HepG2 (cell line): Measurements from ENCODE around the gene KIAA0232. TPM values are rescaled to one million over a fixed set of nuclear protein-coding genes. Genes with fewer than 3 reads are reported as not detected.
A peak's percentile ranks its signal among the peaks of the same experiment; 100 is the strongest.

Experiments
- EZH2 ChIP-seq: conservative IDR thresholded peaks from 2 replicates; pipeline ENCODE4 v1.6.1; 2012; ENCODE audit warnings: mild to moderate bottlenecking, low read depth, low read length, moderate library complexity
- HCFC1 ChIP-seq: fragments of 150-350 bp; IDR thresholded peaks from 2 replicates; pipeline ENCODE4 v1.6.1; 2014; ENCODE audit warnings: low read depth, low read length
- JARID2 ChIP-seq: sonication (generic); formaldehyde crosslinking; IDR thresholded peaks from 2 replicates; pipeline ENCODE4 v1.8.1; 2023; ENCODE audit warnings: missing genetic modification reagents, inconsistent platforms; ENCODE audit not compliant: insufficient replicate concordance
- KAT8 ChIP-seq: IDR thresholded peaks from 2 replicates; pipeline ENCODE4 v1.6.1; 2016; ENCODE audit warnings: missing genetic modification reagents, missing compliant biosample characterization
- KMT2B ChIP-seq: IDR thresholded peaks from 2 replicates; pipeline ENCODE4 v1.6.1; 2016; ENCODE audit warnings: missing genetic modification reagents, missing compliant biosample characterization
- MTA3 ChIP-seq: sonication (generic); formaldehyde crosslinking; IDR thresholded peaks from 2 replicates; pipeline ENCODE4 v1.4.0; 2020; ENCODE audit warnings: missing genetic modification reagents
- PLRG1 ChIP-seq: fragments of 450-650 bp; conservative IDR thresholded peaks from 2 replicates; pipeline ENCODE4 v1.6.1; 2016
- RBM39 ChIP-seq: fragments of 200-400 bp; formaldehyde crosslinking; IDR thresholded peaks from one replicate; pipeline ENCODE4 v1.6.1; 2018; ENCODE audit warnings: antibody characterized with exemption, mild to moderate bottlenecking, low read depth, low read length; ENCODE audit not compliant: poor library complexity, severe bottlenecking
- REPIN1 ChIP-seq: sonication (generic); formaldehyde crosslinking; IDR thresholded peaks from 2 replicates; pipeline ENCODE4 v1.8.0; 2022; ENCODE audit warnings: missing genetic modification reagents, low read depth, mild to moderate bottlenecking, borderline replicate concordance
- SCMH1 ChIP-seq: sonication (generic); formaldehyde crosslinking; IDR thresholded peaks from 2 replicates; pipeline ENCODE4 v1.9.0; 2021; ENCODE audit warnings: missing genetic modification reagents, mild to moderate bottlenecking, borderline replicate concordance
- STAT5B ChIP-seq: sonication (generic); formaldehyde crosslinking; IDR thresholded peaks from 2 replicates; pipeline ENCODE4 v1.4.0; 2020; ENCODE audit warnings: missing genetic modification reagents
- ZNF124 ChIP-seq: sonication (generic); formaldehyde crosslinking; IDR thresholded peaks from 2 replicates; pipeline ENCODE4 v1.4.0; 2020; ENCODE audit warnings: missing genetic modification reagents
- ZNF547 ChIP-seq: sonication (generic); formaldehyde crosslinking; IDR thresholded peaks from 2 replicates; pipeline ENCODE4 v1.5.1; 2020; ENCODE audit warnings: mild to moderate bottlenecking, missing genetic modification reagents
- ZNF616 ChIP-seq: sonication (generic); formaldehyde crosslinking; IDR thresholded peaks from 2 replicates; pipeline ENCODE4 v1.5.0; 2020; ENCODE audit warnings: low read depth, mild to moderate bottlenecking, missing genetic modification reagents
- polyA plus RNA-seq, 8 experiments: library from polyadenylated mRNA; depleted of rRNA in 3 of 8; stranded (reverse) in 7 of 8; unstranded in 1 of 8; fragments of >200 nt; fragmentation: Illumina TruSeq in 4 of 8; extraction: Trizol in 4 of 8; gene quantifications; 2 replicates each; pipeline versions ENCODE4 v1.2.1 to v1.2.3, GENCODE V29; 2011 to 2016; ENCODE audit warnings: low read depth in 4 of 8, missing spikeins in 1 of 8, mixed read lengths in 1 of 8; ENCODE audit not compliant: insufficient read depth in 1 of 8
- total RNA-seq, 5 experiments: library from RNA; depleted of rRNA; stranded (reverse); fragments of >200 nt; fragmentation: Illumina TruSeq; extraction: Trizol; gene quantifications; 2 replicates each; pipeline ENCODE4 v1.2.3, GENCODE V29; 2016; ENCODE audit warnings: low read depth in 1 of 5
- TF ChIP-seq, protein P1 (sequence below), 2 experiments: fragments of 450-650 bp in 1 of 2; sonication (generic) in 1 of 2; formaldehyde crosslinking in 1 of 2; IDR thresholded peaks; 2 replicates each; pipeline versions ENCODE4 v1.6.1 to v1.8.0; 2016 to 2022; ENCODE audit warnings: antibody characterized with exemption in 1 of 2, mild to moderate bottlenecking in 1 of 2, missing genetic modification reagents in 1 of 2
- TF ChIP-seq, protein P2 (sequence below): sonication (generic); formaldehyde crosslinking; IDR thresholded peaks from 2 replicates; pipeline ENCODE4 v1.4.0; 2020; ENCODE audit warnings: mild to moderate bottlenecking, low read depth, missing genetic modification reagents
- TF ChIP-seq, protein P3 (sequence below): sonication (generic); formaldehyde crosslinking; IDR thresholded peaks from 2 replicates; pipeline ENCODE4 v1.5.0; 2020; ENCODE audit warnings: mild to moderate bottlenecking, missing genetic modification reagents

KIAA0232 gene
- total and polyA plus RNA-seq, 2 of the 13 experiments (the other 11 are each of a cell fraction or from before 2014, with no cell fraction given) = 7.8 to 17.1 TPM

DNA sequence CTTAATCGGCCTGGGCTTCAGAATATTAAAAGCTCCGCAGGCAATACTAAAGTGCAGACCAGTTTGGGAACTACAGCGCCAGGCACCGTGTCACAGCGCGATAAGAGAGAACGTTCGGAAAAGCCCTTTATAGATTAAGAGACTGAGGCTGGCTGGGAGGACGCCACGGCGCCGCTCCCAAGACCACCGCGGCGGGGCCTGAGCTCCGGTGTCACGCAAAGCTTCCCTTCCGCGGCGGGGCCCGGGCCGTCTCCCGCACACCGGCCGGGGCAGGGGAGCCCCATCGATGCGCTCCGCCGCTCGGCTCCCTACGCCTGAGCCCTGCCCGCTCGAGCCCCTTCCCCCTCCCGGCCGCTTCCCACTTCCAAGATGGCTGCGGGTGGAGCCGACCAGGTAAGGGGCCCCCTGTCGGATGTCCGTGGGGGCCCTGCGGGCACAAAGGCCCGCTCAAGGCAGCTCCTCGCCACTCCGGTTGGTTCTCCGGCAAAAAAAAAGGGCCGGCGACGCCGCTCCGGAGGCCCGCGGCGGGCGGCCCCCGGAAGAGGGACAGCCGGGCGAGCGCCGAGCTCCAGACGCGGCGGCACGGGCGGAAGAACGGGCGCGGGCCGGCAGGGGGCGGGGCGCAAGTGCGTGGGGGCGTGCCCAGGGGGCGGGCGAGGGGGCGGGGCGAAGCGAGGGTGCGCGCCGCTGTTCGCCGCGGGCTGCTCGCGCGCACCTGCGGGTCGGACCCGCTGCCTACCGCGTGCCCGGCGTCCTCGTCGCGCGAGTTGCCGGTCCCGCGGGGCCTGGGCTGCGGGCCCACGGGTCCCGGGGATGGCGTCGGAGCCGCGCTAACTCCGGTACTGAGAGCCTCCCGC is 126.8 kb downstream of the KIAA0232 start, which contains the start of gene TBC1D14 (continued):
- TF ChIP-seq, protein P1, sequence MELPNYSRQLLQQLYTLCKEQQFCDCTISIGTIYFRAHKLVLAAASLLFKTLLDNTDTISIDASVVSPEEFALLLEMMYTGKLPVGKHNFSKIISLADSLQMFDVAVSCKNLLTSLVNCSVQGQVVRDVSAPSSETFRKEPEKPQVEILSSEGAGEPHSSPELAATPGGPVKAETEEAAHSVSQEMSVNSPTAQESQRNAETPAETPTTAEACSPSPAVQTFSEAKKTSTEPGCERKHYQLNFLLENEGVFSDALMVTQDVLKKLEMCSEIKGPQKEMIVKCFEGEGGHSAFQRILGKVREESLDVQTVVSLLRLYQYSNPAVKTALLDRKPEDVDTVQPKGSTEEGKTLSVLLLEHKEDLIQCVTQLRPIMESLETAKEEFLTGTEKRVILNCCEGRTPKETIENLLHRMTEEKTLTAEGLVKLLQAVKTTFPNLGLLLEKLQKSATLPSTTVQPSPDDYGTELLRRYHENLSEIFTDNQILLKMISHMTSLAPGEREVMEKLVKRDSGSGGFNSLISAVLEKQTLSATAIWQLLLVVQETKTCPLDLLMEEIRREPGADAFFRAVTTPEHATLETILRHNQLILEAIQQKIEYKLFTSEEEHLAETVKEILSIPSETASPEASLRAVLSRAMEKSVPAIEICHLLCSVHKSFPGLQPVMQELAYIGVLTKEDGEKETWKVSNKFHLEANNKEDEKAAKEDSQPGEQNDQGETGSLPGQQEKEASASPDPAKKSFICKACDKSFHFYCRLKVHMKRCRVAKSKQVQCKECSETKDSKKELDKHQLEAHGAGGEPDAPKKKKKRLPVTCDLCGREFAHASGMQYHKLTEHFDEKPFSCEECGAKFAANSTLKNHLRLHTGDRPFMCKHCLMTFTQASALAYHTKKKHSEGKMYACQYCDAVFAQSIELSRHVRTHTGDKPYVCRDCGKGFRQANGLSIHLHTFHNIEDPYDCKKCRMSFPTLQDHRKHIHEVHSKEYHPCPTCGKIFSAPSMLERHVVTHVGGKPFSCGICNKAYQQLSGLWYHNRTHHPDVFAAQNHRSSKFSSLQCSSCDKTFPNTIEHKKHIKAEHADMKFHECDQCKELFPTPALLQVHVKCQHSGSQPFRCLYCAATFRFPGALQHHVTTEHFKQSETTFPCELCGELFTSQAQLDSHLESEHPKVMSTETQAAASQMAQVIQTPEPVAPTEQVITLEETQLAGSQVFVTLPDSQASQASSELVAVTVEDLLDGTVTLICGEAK (IDR thresholded peaks at IDR 0.05) = no peak
- TF ChIP-seq, protein P1 (CRISPR knock-in tag; IDR thresholded peaks at IDR 0.05) = 0 out of 2 replicates have a peak, but pooled peaks have one; percentile 43
- TF ChIP-seq KAT8 (CRISPR knock-in tag) (peak; percentile 81), ZNF547 (CRISPR knock-in tag) (no peak), EZH2 (no peak), STAT5B (CRISPR knock-in tag) (no peak), ZNF124 (CRISPR knock-in tag) (peak; percentile 57), SCMH1 (CRISPR knock-in tag) (no peak), JARID2 (CRISPR knock-in tag) (no peak), HCFC1 (peak; percentile 56), REPIN1 (CRISPR knock-in tag) (peak; percentile 42; the same call in 1 of the 2 replicates), MTA3 (CRISPR knock-in tag) (no peak), RBM39 (peak; percentile 64), PLRG1 (no peak), ZNF616 (CRISPR knock-in tag) (no peak), KMT2B (CRISPR knock-in tag) (peak; percentile 73)
- TF ChIP-seq, protein P2, sequence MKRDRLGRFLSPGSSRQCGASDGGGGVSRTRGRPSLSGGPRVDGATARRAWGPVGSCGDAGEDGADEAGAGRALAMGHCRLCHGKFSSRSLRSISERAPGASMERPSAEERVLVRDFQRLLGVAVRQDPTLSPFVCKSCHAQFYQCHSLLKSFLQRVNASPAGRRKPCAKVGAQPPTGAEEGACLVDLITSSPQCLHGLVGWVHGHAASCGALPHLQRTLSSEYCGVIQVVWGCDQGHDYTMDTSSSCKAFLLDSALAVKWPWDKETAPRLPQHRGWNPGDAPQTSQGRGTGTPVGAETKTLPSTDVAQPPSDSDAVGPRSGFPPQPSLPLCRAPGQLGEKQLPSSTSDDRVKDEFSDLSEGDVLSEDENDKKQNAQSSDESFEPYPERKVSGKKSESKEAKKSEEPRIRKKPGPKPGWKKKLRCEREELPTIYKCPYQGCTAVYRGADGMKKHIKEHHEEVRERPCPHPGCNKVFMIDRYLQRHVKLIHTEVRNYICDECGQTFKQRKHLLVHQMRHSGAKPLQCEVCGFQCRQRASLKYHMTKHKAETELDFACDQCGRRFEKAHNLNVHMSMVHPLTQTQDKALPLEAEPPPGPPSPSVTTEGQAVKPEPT (CRISPR knock-in tag) = no peak
- TF ChIP-seq, protein P3, sequence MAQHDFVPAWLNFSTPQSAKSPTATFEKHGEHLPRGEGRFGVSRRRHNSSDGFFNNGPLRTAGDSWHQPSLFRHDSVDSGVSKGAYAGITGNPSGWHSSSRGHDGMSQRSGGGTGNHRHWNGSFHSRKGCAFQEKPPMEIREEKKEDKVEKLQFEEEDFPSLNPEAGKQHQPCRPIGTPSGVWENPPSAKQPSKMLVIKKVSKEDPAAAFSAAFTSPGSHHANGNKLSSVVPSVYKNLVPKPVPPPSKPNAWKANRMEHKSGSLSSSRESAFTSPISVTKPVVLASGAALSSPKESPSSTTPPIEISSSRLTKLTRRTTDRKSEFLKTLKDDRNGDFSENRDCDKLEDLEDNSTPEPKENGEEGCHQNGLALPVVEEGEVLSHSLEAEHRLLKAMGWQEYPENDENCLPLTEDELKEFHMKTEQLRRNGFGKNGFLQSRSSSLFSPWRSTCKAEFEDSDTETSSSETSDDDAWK (CRISPR knock-in tag) = no peak
